Lower leg skin (tissue), 3 donors: ENCODE results near the gene SCTR.

Source experiments
- POLR2A ChIP-seq, 2 donors: fragments of 450-650 bp; IDR thresholded peaks; one replicate each; pipeline ENCODE4 v1.6.1; 2016 to 2017; ENCODE audit warnings: antibody characterized with exemption in 2 of 2, mild to moderate bottlenecking in 1 of 2, moderate library complexity in 1 of 2
- TF ChIP-seq, protein P1 (sequence below), 3 donors: fragments of 450-650 bp; IDR thresholded peaks; one replicate each; pipeline ENCODE4 v1.5.1; 2016; ENCODE audit warnings: antibody characterized with exemption in 3 of 3, mild to moderate bottlenecking in 3 of 3, moderate library complexity in 2 of 3

DNA sequence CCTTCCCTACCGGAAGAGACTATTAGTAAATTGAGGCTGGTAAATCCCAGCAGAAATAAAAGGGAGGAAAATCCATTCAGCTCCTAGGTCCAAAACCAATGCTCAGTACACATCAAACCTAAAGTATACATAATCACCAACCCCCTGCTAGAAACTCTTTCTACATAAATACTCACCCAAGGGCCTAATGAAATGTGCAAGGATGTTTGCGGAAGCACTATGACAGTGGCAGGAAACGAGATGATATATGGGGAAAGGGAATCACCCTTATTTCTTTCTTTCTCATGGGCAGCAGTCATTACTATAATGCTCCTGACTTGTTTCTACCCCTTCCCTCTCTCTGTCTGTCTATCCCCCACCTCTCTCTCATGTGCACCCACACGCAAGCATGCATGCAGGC lies 1.3 kb upstream of the SCTR start:
- TF ChIP-seq, protein P1, sequence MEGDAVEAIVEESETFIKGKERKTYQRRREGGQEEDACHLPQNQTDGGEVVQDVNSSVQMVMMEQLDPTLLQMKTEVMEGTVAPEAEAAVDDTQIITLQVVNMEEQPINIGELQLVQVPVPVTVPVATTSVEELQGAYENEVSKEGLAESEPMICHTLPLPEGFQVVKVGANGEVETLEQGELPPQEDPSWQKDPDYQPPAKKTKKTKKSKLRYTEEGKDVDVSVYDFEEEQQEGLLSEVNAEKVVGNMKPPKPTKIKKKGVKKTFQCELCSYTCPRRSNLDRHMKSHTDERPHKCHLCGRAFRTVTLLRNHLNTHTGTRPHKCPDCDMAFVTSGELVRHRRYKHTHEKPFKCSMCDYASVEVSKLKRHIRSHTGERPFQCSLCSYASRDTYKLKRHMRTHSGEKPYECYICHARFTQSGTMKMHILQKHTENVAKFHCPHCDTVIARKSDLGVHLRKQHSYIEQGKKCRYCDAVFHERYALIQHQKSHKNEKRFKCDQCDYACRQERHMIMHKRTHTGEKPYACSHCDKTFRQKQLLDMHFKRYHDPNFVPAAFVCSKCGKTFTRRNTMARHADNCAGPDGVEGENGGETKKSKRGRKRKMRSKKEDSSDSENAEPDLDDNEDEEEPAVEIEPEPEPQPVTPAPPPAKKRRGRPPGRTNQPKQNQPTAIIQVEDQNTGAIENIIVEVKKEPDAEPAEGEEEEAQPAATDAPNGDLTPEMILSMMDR (IDR thresholded peaks at IDR 0.05), result no peak
- TF ChIP-seq POLR2A (IDR thresholded peaks at IDR 0.05), result no peak
